Muscle layer of duodenum (tissue), 2 donors: Measurements from ENCODE around the gene ROBO1.

Experiments used
- H3K27ac ChIP-seq: one replicate; pipeline ENCODE4 v1.7.0; 2013; ENCODE audit warnings: mild to moderate bottlenecking, low read length
- H3K27me3 ChIP-seq: one replicate; pipeline ENCODE4 v1.7.0; 2013; ENCODE audit warnings: low read depth, mild to moderate bottlenecking, control low read depth, low read length
- H3K36me3 ChIP-seq, 2 donors: one replicate each; pipeline ENCODE4 v1.7.0; 2013; ENCODE audit warnings: low read length in 2 of 2, control low read depth in 1 of 2, mild to moderate bottlenecking in 1 of 2; ENCODE audit not compliant: insufficient read depth in 2 of 2, control insufficient read depth in 1 of 2
- H3K4me1 ChIP-seq, 2 donors: one replicate each; pipeline ENCODE4 v1.7.0; 2013; ENCODE audit warnings: low read length in 2 of 2, mild to moderate bottlenecking in 2 of 2, control low read depth in 1 of 2, moderate library complexity in 1 of 2; ENCODE audit not compliant: insufficient read depth in 2 of 2, control insufficient read depth in 1 of 2
- H3K4me3 ChIP-seq, 2 donors: one replicate each; pipeline ENCODE4 v1.7.0; 2013; ENCODE audit warnings: low read length in 2 of 2, low read depth in 1 of 2, mild to moderate bottlenecking in 1 of 2
- H3K9me3 ChIP-seq, 2 donors: one replicate each; pipeline ENCODE4 v1.7.0; 2013; ENCODE audit warnings: low read length in 2 of 2, control low read depth in 1 of 2, mild to moderate bottlenecking in 1 of 2; ENCODE audit not compliant: control insufficient read depth in 1 of 2
- donor health status: healthy.

The ROBO1 gene

GRCh38 chr3:78634316-78634715 lies 1133.5 kb downstream of the ROBO1 start:
- Histone ChIP-seq H3K36me3 (peaks cover 4 to 18% of the 10 kb centered on the region in 2 donors), H3K9me3 (no peaks in the 10 kb centered on the region), H3K27me3 (no peaks in the 10 kb centered on the region), H3K27ac (no peak overlapping the region), H3K4me3 (no peak overlapping the region), H3K4me1 (no peaks in the 10 kb centered on the region)

- Histone ChIP-seq H3K4me3 (no peak overlapping the region), H3K27me3 (no peaks in the 10 kb centered on the region), H3K4me1 (no peaks in the 10 kb centered on the region), H3K9me3 (no peaks in the 10 kb centered on the region), H3K27ac (no peak overlapping the region), H3K36me3 (peaks cover 4 to 18% of the 10 kb centered on the region in 2 donors)
Observed at GRCh38 chr3:78633626-78634025, 1134.2 kb downstream of the ROBO1 start.

GRCh38 chr3:78632925-78633553 lies 1134.8 kb downstream of the ROBO1 start:
- no peak overlapping the region for H3K27ac ChIP-seq

GRCh38 chr3:78629544-78629943 lies 1138.3 kb downstream of the ROBO1 start:
- no peaks in the 10 kb centered on the region for H3K4me1 ChIP-seq
- peaks cover 0 to 23% of the 10 kb centered on the region in 2 donors for H3K36me3 ChIP-seq
- no peaks in the 10 kb centered on the region for H3K9me3 ChIP-seq
- no peak overlapping the region for H3K27ac ChIP-seq
- H3K27me3 ChIP-seq = no peaks in the 10 kb centered on the region
- no peak overlapping the region for H3K4me3 ChIP-seq

More at GRCh38 chr3:78632925-78633553, 1134.8 kb downstream of the ROBO1 start:
- H3K9me3 ChIP-seq = no peaks in the 10 kb centered on the region
- no peaks in the 10 kb centered on the region for H3K4me1 ChIP-seq
- no peak overlapping the region for H3K4me3 ChIP-seq
- peaks cover 4 to 18% of the 10 kb centered on the region in 2 donors for H3K36me3 ChIP-seq
- no peaks in the 10 kb centered on the region for H3K27me3 ChIP-seq

GRCh38 chr3:78621061-78621716 lies 1146.6 kb downstream of the ROBO1 start:
- H3K4me1 ChIP-seq = no peaks in the 10 kb centered on the region
- H3K27me3 ChIP-seq = no peaks in the 10 kb centered on the region
- H3K4me3 ChIP-seq = no peak overlapping the region
- peaks cover 0 to 10% of the 10 kb centered on the region in 2 donors for H3K36me3 ChIP-seq
- no peak overlapping the region for H3K27ac ChIP-seq
- no peaks in the 10 kb centered on the region for H3K9me3 ChIP-seq

GRCh38 chr3:78614486-78614885 lies 1153.3 kb downstream of the ROBO1 start:
- Histone ChIP-seq H3K27ac (no peak overlapping the region), H3K9me3 (no peaks in the 10 kb centered on the region), H3K4me3 (no peak overlapping the region), H3K4me1 (no peaks in the 10 kb centered on the region), H3K27me3 (no peaks in the 10 kb centered on the region), H3K36me3 (peaks cover 5 to 7% of the 10 kb centered on the region in 2 donors)

GRCh38 chr3:78613421-78613879 lies 1154.3 kb downstream of the ROBO1 start:
- no peak overlapping the region for H3K4me3 ChIP-seq
- peaks cover 5 to 7% of the 10 kb centered on the region in 2 donors for H3K36me3 ChIP-seq
- no peaks in the 10 kb centered on the region for H3K9me3 ChIP-seq
- no peaks in the 10 kb centered on the region for H3K4me1 ChIP-seq
- no peak overlapping the region for H3K27ac ChIP-seq
- no peaks in the 10 kb centered on the region for H3K27me3 ChIP-seq

GRCh38 chr3:78611278-78611677 lies 1156.5 kb downstream of the ROBO1 start:
- H3K27ac ChIP-seq = no peak overlapping the region
- H3K4me3 ChIP-seq = no peak overlapping the region
- no peaks in the 10 kb centered on the region for H3K4me1 ChIP-seq
- no peaks in the 10 kb centered on the region for H3K9me3 ChIP-seq
- H3K36me3 ChIP-seq = peaks cover 2 to 5% of the 10 kb centered on the region in 2 donors
- no peaks in the 10 kb centered on the region for H3K27me3 ChIP-seq

GRCh38 chr3:78610462-78611125 lies 1157.2 kb downstream of the ROBO1 start:
- H3K27me3 ChIP-seq = no peaks in the 10 kb centered on the region
- no peaks in the 10 kb centered on the region for H3K4me1 ChIP-seq
- H3K27ac ChIP-seq = no peak overlapping the region
- no peak overlapping the region for H3K4me3 ChIP-seq
- no peaks in the 10 kb centered on the region for H3K9me3 ChIP-seq
- peaks cover 5 to 9% of the 10 kb centered on the region in 2 donors for H3K36me3 ChIP-seq

- Histone ChIP-seq H3K36me3 (peaks cover 5 to 9% of the 10 kb centered on the region in 2 donors), H3K27ac (no peak overlapping the region), H3K9me3 (no peaks in the 10 kb centered on the region), H3K27me3 (no peaks in the 10 kb centered on the region), H3K4me3 (no peak overlapping the region), H3K4me1 (no peaks in the 10 kb centered on the region)
Observed at GRCh38 chr3:78606756-78607155, 1161.0 kb downstream of the ROBO1 start.

- Histone ChIP-seq H3K36me3 (peaks cover 0 to 9% of the 10 kb centered on the region in 2 donors), H3K9me3 (no peaks in the 10 kb centered on the region), H3K4me3 (no peak overlapping the region), H3K4me1 (no peaks in the 10 kb centered on the region), H3K27ac (no peak overlapping the region), H3K27me3 (no peaks in the 10 kb centered on the region)
Observed at GRCh38 chr3:78605178-78605577, 1162.6 kb downstream of the ROBO1 start.
